ENCODE results near the gene HEATR3. TPM values are rescaled to one million over a fixed set of nuclear protein-coding genes. Genes with fewer than 3 reads are reported as not detected.
A peak's percentile ranks its signal among the peaks of the same experiment; 100 is the strongest.

The HEATR3 gene
- total and polyA plus RNA-seq, 2 of the 13 experiments (the other 11 are each of a cell fraction or from before 2014, with no cell fraction given), result 22.4 to 52.4 TPM

- TF ChIP-seq ZNF468 (CRISPR knock-in tag; IDR thresholded peaks at IDR 0.05), result no peak
- TF ChIP-seq TCF7L2 (IDR thresholded peaks at IDR 0.05; ENCODE audit: low read depth, low read length), result no peak
- peak; percentile 87; the same call in 1 of the 2 replicates for TF ChIP-seq HBP1 (CRISPR knock-in tag; IDR thresholded peaks at IDR 0.05; ENCODE audit: low read depth)
- peak; percentile 78 for TF ChIP-seq RXRB (CRISPR knock-in tag; IDR thresholded peaks at IDR 0.05; ENCODE audit: borderline replicate concordance)
- TF ChIP-seq TBX2 (CRISPR knock-in tag; IDR thresholded peaks at IDR 0.05; ENCODE audit: borderline replicate concordance), result peak; percentile 92
- TF ChIP-seq, protein P1, sequence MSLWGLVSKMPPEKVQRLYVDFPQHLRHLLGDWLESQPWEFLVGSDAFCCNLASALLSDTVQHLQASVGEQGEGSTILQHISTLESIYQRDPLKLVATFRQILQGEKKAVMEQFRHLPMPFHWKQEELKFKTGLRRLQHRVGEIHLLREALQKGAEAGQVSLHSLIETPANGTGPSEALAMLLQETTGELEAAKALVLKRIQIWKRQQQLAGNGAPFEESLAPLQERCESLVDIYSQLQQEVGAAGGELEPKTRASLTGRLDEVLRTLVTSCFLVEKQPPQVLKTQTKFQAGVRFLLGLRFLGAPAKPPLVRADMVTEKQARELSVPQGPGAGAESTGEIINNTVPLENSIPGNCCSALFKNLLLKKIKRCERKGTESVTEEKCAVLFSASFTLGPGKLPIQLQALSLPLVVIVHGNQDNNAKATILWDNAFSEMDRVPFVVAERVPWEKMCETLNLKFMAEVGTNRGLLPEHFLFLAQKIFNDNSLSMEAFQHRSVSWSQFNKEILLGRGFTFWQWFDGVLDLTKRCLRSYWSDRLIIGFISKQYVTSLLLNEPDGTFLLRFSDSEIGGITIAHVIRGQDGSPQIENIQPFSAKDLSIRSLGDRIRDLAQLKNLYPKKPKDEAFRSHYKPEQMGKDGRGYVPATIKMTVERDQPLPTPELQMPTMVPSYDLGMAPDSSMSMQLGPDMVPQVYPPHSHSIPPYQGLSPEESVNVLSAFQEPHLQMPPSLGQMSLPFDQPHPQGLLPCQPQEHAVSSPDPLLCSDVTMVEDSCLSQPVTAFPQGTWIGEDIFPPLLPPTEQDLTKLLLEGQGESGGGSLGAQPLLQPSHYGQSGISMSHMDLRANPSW (CRISPR knock-in tag; IDR thresholded peaks at IDR 0.05; ENCODE audit: borderline replicate concordance), result no peak
- peak; percentile 32; the same call in 1 of the 2 replicates for TF ChIP-seq HNF4A (CRISPR knock-in tag; IDR thresholded peaks at IDR 0.05)
- peak; percentile 100 for TF ChIP-seq SP4 (CRISPR knock-in tag; IDR thresholded peaks at IDR 0.05)
- peak; percentile 88 for TF ChIP-seq ZC3H13 (CRISPR knock-in tag; IDR thresholded peaks at IDR 0.05)
- no peak; the same call in 1 of the 2 replicates for TF ChIP-seq MAFG (CRISPR knock-in tag; IDR thresholded peaks at IDR 0.05)
- peak; percentile 98 for TF ChIP-seq YEATS2 (CRISPR knock-in tag; IDR thresholded peaks at IDR 0.05; ENCODE audit: borderline replicate concordance)
- TF ChIP-seq DR1 (CRISPR knock-in tag; IDR thresholded peaks at IDR 0.05), result peak; percentile 82
- TF ChIP-seq ZNF720 (CRISPR knock-in tag; IDR thresholded peaks at IDR 0.05), result no peak
- no peak for TF ChIP-seq DPF2 (CRISPR knock-in tag; IDR thresholded peaks at IDR 0.05; ENCODE audit: borderline replicate concordance, low read depth)
- TF ChIP-seq, protein P2, sequence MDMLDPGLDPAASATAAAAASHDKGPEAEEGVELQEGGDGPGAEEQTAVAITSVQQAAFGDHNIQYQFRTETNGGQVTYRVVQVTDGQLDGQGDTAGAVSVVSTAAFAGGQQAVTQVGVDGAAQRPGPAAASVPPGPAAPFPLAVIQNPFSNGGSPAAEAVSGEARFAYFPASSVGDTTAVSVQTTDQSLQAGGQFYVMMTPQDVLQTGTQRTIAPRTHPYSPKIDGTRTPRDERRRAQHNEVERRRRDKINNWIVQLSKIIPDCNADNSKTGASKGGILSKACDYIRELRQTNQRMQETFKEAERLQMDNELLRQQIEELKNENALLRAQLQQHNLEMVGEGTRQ (IDR thresholded peaks at IDR 0.05; ENCODE audit: low read depth, low read length), result no peak
- TF ChIP-seq, protein P2 (CRISPR knock-in tag; IDR thresholded peaks at IDR 0.05; ENCODE audit: borderline replicate concordance), result peak; percentile 37; the same call in 1 of the 2 replicates
- no peak; the same call in 1 of the 2 replicates for TF ChIP-seq CENPBD1 (CRISPR knock-in tag; IDR thresholded peaks at IDR 0.05; ENCODE audit: borderline replicate concordance, low read depth)
- TF ChIP-seq MED8 (CRISPR knock-in tag; IDR thresholded peaks at IDR 0.05; ENCODE audit: insufficient replicate concordance), result peak; percentile 79
- TF ChIP-seq ZNF816 (CRISPR knock-in tag; IDR thresholded peaks at IDR 0.05; ENCODE audit: borderline replicate concordance), result no peak
- TF ChIP-seq, protein P3, sequence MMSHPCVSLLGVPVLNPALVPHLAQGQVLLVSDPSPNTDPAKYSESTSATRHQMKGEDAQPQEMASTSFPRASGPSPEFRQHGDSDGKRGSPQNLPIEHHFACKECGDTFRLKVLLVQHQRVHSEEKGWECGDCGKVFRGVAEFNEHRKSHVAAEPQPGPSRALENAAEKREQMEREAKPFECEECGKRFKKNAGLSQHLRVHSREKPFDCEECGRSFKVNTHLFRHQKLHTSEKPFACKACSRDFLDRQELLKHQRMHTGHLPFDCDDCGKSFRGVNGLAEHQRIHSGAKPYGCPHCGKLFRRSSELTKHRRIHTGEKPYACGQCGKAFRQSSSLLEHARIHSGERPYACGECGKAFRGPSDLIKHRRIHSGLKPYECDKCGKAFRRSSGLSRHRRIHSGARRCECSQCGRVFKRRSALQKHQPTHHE (CRISPR knock-in tag; IDR thresholded peaks at IDR 0.05; ENCODE audit: borderline replicate concordance), result peak; percentile 91; the same call in 1 of the 2 replicates
- TF ChIP-seq ZEB1 (IDR thresholded peaks at IDR 0.05; ENCODE audit: insufficient replicate concordance, low read depth), result peak; percentile 65
These were observed 40.9 kb upstream of the HEATR3 start, which contains the start of gene CNEP1R1 (continued) for GRCh38 chr16:50024684-50025536.

Data from HepG2 (cell line).